PC-9 (cell line): Measurements from ENCODE around the gene TYK2. TPM values are rescaled to one million over a fixed set of nuclear protein-coding genes. Genes with fewer than 3 reads are reported as not detected.

Experiments
- BruUV-seq: library from RNA; stranded (reverse); fragments of 400-500 nt; replicated peaks from 2 replicates; lab custom pipeline; 2021; lab: Mats Ljungman, UMichigan
- CTCF ChIA-PET: fragments of 300-600 bp; sonication (Branson Sonifier 250); formaldehyde crosslinking; loops from one replicate; lab custom pipeline; 2022; ENCODE audit warnings: antibody characterized with exemption; lab: Charles Lee
- POLR2A ChIA-PET: fragments of 300-600 bp; sonication (Branson Sonifier 250); formaldehyde crosslinking; loops from one replicate; lab custom pipeline; 2022; ENCODE audit warnings: antibody characterized with exemption; ENCODE audit not compliant: unreplicated experiment; lab: Charles Lee
- DNase-seq, 2 experiments: peaks; one replicate each; pipeline versions ENCODE4 v3.0.0 to v3.0.0-alpha.2; 2015 to 2022; ENCODE audit warnings: mixed read lengths in 1 of 2
- H2AFZ ChIP-seq: fragments of 200-600 bp; sonication (generic); 2 replicates; pipeline ENCODE4 v1.8.1; 2017; ENCODE audit warnings: antibody characterized with exemption
- H3F3A ChIP-seq: fragments of 200-600 bp; sonication (generic); 2 replicates; pipeline ENCODE4 v1.8.1; 2017; ENCODE audit warnings: antibody characterized with exemption, mild to moderate bottlenecking, low read depth; ENCODE audit not compliant: insufficient read depth
- H3K27ac ChIP-seq: fragments of 200-600 bp; sonication (generic); 2 replicates; pipeline ENCODE4 v1.6.1; 2016; ENCODE audit warnings: mixed run types
- H3K27me3 ChIP-seq: fragments of 200-600 bp; sonication (generic); 2 replicates; pipeline ENCODE4 v1.6.1; 2016; ENCODE audit warnings: low read depth, mixed run types; ENCODE audit not compliant: insufficient read depth
- H3K36me3 ChIP-seq: fragments of 200-600 bp; sonication (generic); 2 replicates; pipeline ENCODE4 v1.6.1; 2016; ENCODE audit warnings: low read depth, mixed run types
- H3K4me1 ChIP-seq: fragments of 200-600 bp; sonication (generic); replicated peaks from 2 replicates; pipeline ENCODE4 v1.6.1; 2016; ENCODE audit warnings: mixed run types; ENCODE audit not compliant: insufficient read depth
- H3K4me2 ChIP-seq: fragments of 200-600 bp; sonication (generic); 2 replicates; pipeline ENCODE4 v1.6.1; 2017; ENCODE audit warnings: mixed run types
- H3K4me3 ChIP-seq: fragments of 200-600 bp; sonication (generic); 2 replicates; pipeline ENCODE4 v1.6.1; 2016; ENCODE audit warnings: mixed run types
- H3K79me2 ChIP-seq: fragments of 200-600 bp; sonication (generic); 2 replicates; pipeline ENCODE4 v1.6.1; 2017; ENCODE audit warnings: low read depth, mixed run types
- H3K9me2 ChIP-seq: fragments of 200-600 bp; sonication (generic); 2 replicates; pipeline ENCODE4 v1.8.1; 2017; ENCODE audit warnings: mild to moderate bottlenecking; ENCODE audit not compliant: insufficient read depth
- H3K9me3 ChIP-seq: fragments of 200-600 bp; sonication (generic); 2 replicates; pipeline ENCODE4 v1.8.1; 2016; ENCODE audit warnings: low read depth; ENCODE audit not compliant: insufficient read depth
- H4K20me1 ChIP-seq: fragments of 200-600 bp; sonication (generic); 2 replicates; pipeline ENCODE4 v1.8.1; 2017; ENCODE audit not compliant: insufficient read depth
- CTCF ChIP-seq: fragments of 200-600 bp; sonication (generic); conservative IDR thresholded peaks from 2 replicates; pipeline ENCODE4 v1.6.1; 2017; ENCODE audit warnings: mixed run types, antibody characterized with exemption, mild to moderate bottlenecking, moderate library complexity
- EZH2 ChIP-seq: fragments of 200-600 bp; sonication (generic); IDR thresholded peaks from 2 replicates; pipeline ENCODE4 v1.8.0; 2017; ENCODE audit warnings: antibody characterized with exemption, low read depth
- intact Hi-C: fragments of 100-400 bp; cut with micrococcal nuclease; formaldehyde crosslinking; loops from one replicate; pipeline ENCODE4 v1.10.0; 2022; ENCODE audit not compliant: unreplicated experiment
- total RNA-seq: library from RNA; stranded (reverse); gene quantifications from 2 replicates; pipeline ENCODE4 v1.2.3, GENCODE V29; 2021

TYK2 gene
- total RNA-seq, 1 experiment from 2014 or later, result 102 TPM

- H3K27ac ChIP-seq, result no peak overlapping the region
- DNase-seq, result no peak
- H2AFZ ChIP-seq, result no peak overlapping the region
- no peaks in the 10 kb centered on the region for H4K20me1 ChIP-seq
- peaks cover 4% of the 10 kb centered on the region; the same call in 1 of the 2 replicates for H3F3A ChIP-seq
- H3K4me2 ChIP-seq, result no peak overlapping the region
- intact Hi-C loops, result no loop called here
- H3K4me3 ChIP-seq, result no peak overlapping the region
- no peaks in the 10 kb centered on the region for H3K9me2 ChIP-seq
- CTCF ChIA-PET, result interaction anchor here (0.5 kb wide), 1 partner anchor 9 kb away, joined by 6 read pairs; no protein-coding TSS in a partner anchor
- BruUV-seq, result no TSS peak
- TF ChIP-seq EZH2 (no peak), CTCF (no peak)
- POLR2A ChIA-PET, result no interaction called here
- H3K9me3 ChIP-seq, result no peaks in the 10 kb centered on the region
- peaks cover 5% of the 10 kb centered on the region for H3K36me3 ChIP-seq
- H3K27me3 ChIP-seq, result no peaks in the 10 kb centered on the region
- H3K4me1 ChIP-seq, result no peaks in the 10 kb centered on the region
- no peaks in the 10 kb centered on the region for H3K79me2 ChIP-seq
These were observed 18.8 kb downstream of the TYK2 start for GRCh38 chr19:10361569-10362011.

DNA sequence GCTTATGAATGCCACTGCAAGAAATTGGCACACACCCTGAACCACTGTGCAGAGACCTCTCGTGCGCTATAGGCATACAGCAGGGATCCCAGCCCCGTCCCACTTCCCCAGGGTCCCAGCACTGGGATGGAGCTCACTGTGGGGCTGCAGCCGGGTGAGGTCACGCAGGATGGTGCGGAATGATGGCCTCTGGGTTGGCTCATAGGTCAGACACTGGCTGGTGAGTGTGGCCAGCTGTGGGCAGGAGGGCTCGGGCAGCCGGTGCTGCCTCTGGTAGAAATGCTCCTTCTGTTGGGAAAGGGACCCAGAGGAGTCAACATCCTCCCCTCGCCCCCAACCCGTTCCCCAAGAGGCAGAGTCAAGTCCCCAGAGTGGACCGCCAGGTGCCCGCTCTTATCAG is 23.9 kb downstream of the TYK2 start:
- Histone ChIP-seq H3K4me1 (no peaks in the 10 kb centered on the region), H3K4me3 (no peak overlapping the region), H3K27ac (no peak overlapping the region), H3F3A (no peaks in the 10 kb centered on the region), H3K27me3 (no peaks in the 10 kb centered on the region), H4K20me1 (no peaks in the 10 kb centered on the region), H3K36me3 (peaks cover 13% of the 10 kb centered on the region; the same call in 1 of the 2 replicates), H3K9me2 (no peaks in the 10 kb centered on the region), H3K4me2 (no peak overlapping the region), H2AFZ (no peak overlapping the region), H3K79me2 (no peaks in the 10 kb centered on the region), H3K9me3 (no peaks in the 10 kb centered on the region)
- no peak for DNase-seq
- CTCF ChIA-PET, result no interaction called here
- POLR2A ChIA-PET, result no interaction called here
- TF ChIP-seq EZH2, result no peak
- no peak for TF ChIP-seq CTCF
- no TSS peak for BruUV-seq
- intact Hi-C loops, result no loop called here

DNA sequence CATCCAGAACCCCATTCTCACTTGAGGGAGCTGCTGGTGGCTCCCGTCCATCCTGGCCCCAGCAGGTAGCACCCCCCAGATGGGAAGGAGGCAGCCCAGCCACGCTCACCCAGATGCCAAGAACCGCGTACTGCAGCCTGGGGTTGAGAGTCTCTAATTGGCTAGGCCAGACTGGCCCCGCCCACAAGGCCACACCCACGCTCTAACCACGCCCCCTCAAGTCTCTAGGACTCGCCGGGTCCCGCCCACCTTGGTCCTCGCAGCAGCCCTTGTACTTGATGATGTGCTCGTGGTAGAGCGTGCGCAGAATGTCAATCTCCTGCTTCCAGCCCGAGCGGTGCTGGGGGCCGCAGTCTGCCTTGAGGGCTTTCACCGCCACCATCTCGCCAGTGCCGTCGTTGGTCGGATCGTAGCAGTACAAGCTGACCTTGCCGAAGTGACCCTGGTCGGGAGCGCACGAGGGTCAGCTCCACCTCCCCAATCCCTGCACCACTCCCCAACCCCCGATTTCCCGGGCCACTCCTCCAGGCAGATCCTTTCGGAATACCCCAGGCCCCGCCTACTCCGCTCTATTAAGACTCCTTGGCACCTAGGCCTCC is 26.5 kb downstream of the TYK2 start:
- CTCF ChIA-PET, result no interaction called here
- Histone ChIP-seq H3K27ac (no peak overlapping the region), H3K4me3 (no peak overlapping the region), H3K4me2 (no peak overlapping the region), H3K4me1 (no peaks in the 10 kb centered on the region), H2AFZ (no peak overlapping the region), H4K20me1 (no peaks in the 10 kb centered on the region), H3K79me2 (no peaks in the 10 kb centered on the region), H3K36me3 (peaks cover 13% of the 10 kb centered on the region; the same call in 1 of the 2 replicates), H3K9me2 (no peaks in the 10 kb centered on the region), H3K27me3 (no peaks in the 10 kb centered on the region), H3F3A (peaks cover 7% of the 10 kb centered on the region; the same call in 1 of the 2 replicates), H3K9me3 (no peaks in the 10 kb centered on the region)
- POLR2A ChIA-PET, result no interaction called here
- BruUV-seq, result no TSS peak
- no peak for TF ChIP-seq EZH2
- no peak for TF ChIP-seq CTCF
- intact Hi-C loops, result no loop called here
- no peak for DNase-seq
